Ascending aorta (tissue), 2 donors: ENCODE measurements around the gene NARS2. TPM values are rescaled to one million over a fixed set of nuclear protein-coding genes. Genes with fewer than 3 reads are reported as not detected.

Source experiments
- DNase-seq, 2 donors: peaks; one replicate each; pipeline ENCODE4 v3.0.0-alpha.2; 2019; ENCODE audit warnings: low spot score in 2 of 2
- H3K27ac ChIP-seq, 2 donors: fragments of 200-600 bp; sonication (generic); one replicate each; pipeline ENCODE4 v1.5.1; 2016 to 2017; ENCODE audit warnings: mild to moderate bottlenecking in 1 of 2
- H3K27me3 ChIP-seq: fragments of 200-600 bp; sonication (generic); one replicate; pipeline ENCODE4 v1.5.1; 2017
- H3K36me3 ChIP-seq, 2 donors: fragments of 200-600 bp; sonication (generic); one replicate each; pipeline ENCODE4 v1.5.1; 2016
- H3K4me1 ChIP-seq, 2 donors: fragments of 200-600 bp; sonication (generic); one replicate each; pipeline ENCODE4 v1.5.1; 2016 to 2017; ENCODE audit warnings: mild to moderate bottlenecking in 1 of 2
- H3K4me3 ChIP-seq, 2 donors: fragments of 200-600 bp; sonication (generic); one replicate each; pipeline ENCODE4 v1.5.1; 2016 to 2017; ENCODE audit warnings: mild to moderate bottlenecking in 1 of 2
- H3K9me3 ChIP-seq, 2 donors: fragments of 200-600 bp; sonication (generic); one replicate each; pipeline ENCODE4 v1.5.1; 2016
- CTCF ChIP-seq, 3 experiments: fragments of 200-600 bp in 2 of 3; fragments of 450-650 bp in 1 of 3; sonication (generic) in 2 of 3; IDR thresholded peaks; one replicate each; pipeline ENCODE4 v1.5.1; 2016 to 2019; ENCODE audit warnings: antibody characterized with exemption in 3 of 3, mild to moderate bottlenecking in 1 of 3, moderate library complexity in 1 of 3
- intact Hi-C: fragments of 100-400 bp; cut with DNase I; formaldehyde crosslinking; loops from one replicate; pipeline ENCODE4 v1.15.1; 2023
- total RNA-seq: library from RNA; depleted of rRNA; stranded (reverse); fragments of >200 nt; gene quantifications from one replicate; pipeline ENCODE4 v1.1.0, GENCODE V29; 2016

NARS2 gene
- total RNA-seq, 1 donor from 2014 or later = 7.8 TPM

GRCh38 chr11:78535027-78535426 lies 39.6 kb downstream of the NARS2 start:
- H3K9me3 ChIP-seq = no peaks in the 10 kb centered on the region
- intact Hi-C loops = no loop called here
- H3K27me3 ChIP-seq = no peaks in the 10 kb centered on the region
- no peak overlapping the region for H3K4me3 ChIP-seq
- DNase-seq = no peak
- H3K36me3 ChIP-seq = no peaks in the 10 kb centered on the region
- TF ChIP-seq CTCF (IDR thresholded peaks at IDR 0.05) = no peak
- H3K4me1 ChIP-seq = peaks cover 0 to 3% of the 10 kb centered on the region in 2 donors
- no peak overlapping the region for H3K27ac ChIP-seq

GRCh38 chr11:78533399-78533798 lies 41.3 kb downstream of the NARS2 start:
- no peak for TF ChIP-seq CTCF (IDR thresholded peaks at IDR 0.05)
- Histone ChIP-seq H3K27me3 (no peaks in the 10 kb centered on the region), H3K27ac (no peak overlapping the region), H3K4me1 (no peaks in the 10 kb centered on the region), H3K4me3 (no peak overlapping the region), H3K9me3 (no peaks in the 10 kb centered on the region), H3K36me3 (no peaks in the 10 kb centered on the region)
- DNase-seq = no peak
- intact Hi-C loops = no loop called here

- Histone ChIP-seq H3K9me3 (no peaks in the 10 kb centered on the region), H3K4me1 (no peaks in the 10 kb centered on the region), H3K36me3 (no peaks in the 10 kb centered on the region), H3K27me3 (no peaks in the 10 kb centered on the region), H3K4me3 (no peak overlapping the region), H3K27ac (no peak overlapping the region)
- DNase-seq = no peak
- intact Hi-C loops = no loop called here
- TF ChIP-seq CTCF (IDR thresholded peaks at IDR 0.05) = no peak
These were observed 41.7 kb downstream of the NARS2 start for GRCh38 chr11:78532991-78533390.

- no peak for TF ChIP-seq CTCF (IDR thresholded peaks at IDR 0.05)
- Histone ChIP-seq H3K4me1 (no peaks in the 10 kb centered on the region), H3K27ac (no peak overlapping the region), H3K4me3 (no peak overlapping the region), H3K36me3 (no peaks in the 10 kb centered on the region), H3K9me3 (no peaks in the 10 kb centered on the region), H3K27me3 (no peaks in the 10 kb centered on the region)
- DNase-seq = no peak
- intact Hi-C loops = no loop called here
These were observed 48.0 kb downstream of the NARS2 start for GRCh38 chr11:78526497-78527146.

GRCh38 chr11:78525720-78526119 lies 48.9 kb downstream of the NARS2 start:
- no peak overlapping the region for H3K4me3 ChIP-seq
- intact Hi-C loops = no loop called here
- no peaks in the 10 kb centered on the region for H3K4me1 ChIP-seq
- H3K27me3 ChIP-seq = no peaks in the 10 kb centered on the region
- no peaks in the 10 kb centered on the region for H3K9me3 ChIP-seq
- H3K36me3 ChIP-seq = no peaks in the 10 kb centered on the region
- H3K27ac ChIP-seq = no peak overlapping the region
- no peak for DNase-seq
- TF ChIP-seq CTCF (IDR thresholded peaks at IDR 0.05) = no peak

- TF ChIP-seq CTCF (IDR thresholded peaks at IDR 0.05) = no peak
- Histone ChIP-seq H3K36me3 (no peaks in the 10 kb centered on the region), H3K27ac (no peak overlapping the region), H3K9me3 (no peaks in the 10 kb centered on the region), H3K27me3 (no peaks in the 10 kb centered on the region), H3K4me3 (no peak overlapping the region), H3K4me1 (no peaks in the 10 kb centered on the region)
- intact Hi-C loops = no loop called here
- DNase-seq = no peak
These were observed 54.4 kb downstream of the NARS2 start for GRCh38 chr11:78520230-78520629.
